NCI-H526 (cell line): ENCODE measurements around the gene ZNF568.

Experiments used
- DNase-seq, 2 experiments: peaks; one replicate each; lab custom pipeline; 2025; lab: John Stamatoyannopoulos, UW

The ZNF568 gene

DNA sequence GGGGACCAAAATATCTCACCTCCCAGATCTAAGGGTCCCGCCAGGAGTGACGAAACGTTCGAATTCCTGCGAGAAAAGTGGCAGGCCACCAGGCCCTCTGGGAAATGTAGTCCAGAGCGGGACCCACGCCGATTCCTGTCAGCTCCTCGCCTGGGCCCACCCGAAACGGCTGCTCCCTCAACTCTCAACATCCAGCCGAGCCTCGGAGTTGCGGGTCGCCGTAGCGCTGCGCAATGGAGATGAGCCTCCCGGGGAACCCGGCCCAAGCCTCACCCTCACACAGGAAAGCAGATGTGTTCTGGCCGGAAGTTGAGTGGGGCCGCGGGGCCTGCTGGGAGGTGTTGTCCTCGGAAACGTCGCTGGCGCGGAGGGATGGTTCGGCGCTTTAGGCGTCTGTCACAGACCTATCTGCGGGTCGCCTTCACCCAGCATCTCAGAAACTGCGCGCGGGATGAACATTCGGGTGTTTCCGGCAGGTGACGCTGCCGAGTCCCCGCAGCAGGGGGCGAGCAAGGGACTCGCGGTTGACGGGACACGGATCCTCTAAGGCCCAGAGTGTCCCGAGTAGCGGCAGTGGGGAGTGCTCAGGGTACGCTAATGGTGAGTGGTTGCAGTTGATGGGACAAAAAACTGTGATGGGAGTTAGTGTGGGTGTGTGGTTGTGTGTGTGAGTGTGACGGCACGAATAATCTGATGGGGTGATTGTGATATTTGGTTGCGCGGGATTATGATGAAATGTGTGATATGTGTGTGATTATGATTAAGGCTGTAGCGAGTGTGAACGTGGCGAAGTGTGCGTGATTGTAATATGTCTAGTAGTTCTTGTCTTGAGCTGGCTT, at the start of gene ZNF568, which contains the start of gene ZNF829:
Gene ZNF568, plus strand, starts transcription at position 341 of the 839 bp plus-strand sequence. CDS start 6,439 bp downstream, outside the sequence.
Gene ZNF829, minus strand, starts transcription at position 300 of the 839 bp plus-strand sequence. CDS start 1,124 bp downstream, outside the sequence.
- peak; percentile 90 to 98 for DNase-seq

GRCh38 chr19:36876993-36877938, 38.9 kb upstream of the ZNF568 start:
- DNase-seq: no peak

GRCh38 chr19:36891768-36892357, 24.3 kb upstream of the ZNF568 start:
- DNase-seq: no peak

- DNase-seq: no peak
Observed at GRCh38 chr19:36894849-36895383, 21.2 kb upstream of the ZNF568 start.

DNA sequence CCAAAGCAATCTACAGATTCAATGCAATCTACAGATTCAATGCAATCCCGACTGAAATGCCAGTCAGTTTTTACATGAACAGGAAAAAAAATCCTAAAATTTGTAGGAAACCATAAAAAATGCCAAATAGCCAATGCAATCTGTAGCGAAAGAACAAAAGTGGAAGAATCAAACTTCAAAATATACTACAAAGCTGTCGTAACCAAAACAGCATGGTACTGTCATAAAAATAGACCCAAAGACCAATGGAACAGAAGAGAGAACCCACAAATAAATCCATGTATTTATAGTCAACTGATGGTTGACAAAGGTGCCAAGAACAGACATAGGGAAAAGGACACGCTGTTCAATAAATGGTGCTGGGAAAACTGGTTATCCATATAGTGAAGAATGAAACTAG, 17.7 kb upstream of the ZNF568 start:
- no peak for DNase-seq

DNA sequence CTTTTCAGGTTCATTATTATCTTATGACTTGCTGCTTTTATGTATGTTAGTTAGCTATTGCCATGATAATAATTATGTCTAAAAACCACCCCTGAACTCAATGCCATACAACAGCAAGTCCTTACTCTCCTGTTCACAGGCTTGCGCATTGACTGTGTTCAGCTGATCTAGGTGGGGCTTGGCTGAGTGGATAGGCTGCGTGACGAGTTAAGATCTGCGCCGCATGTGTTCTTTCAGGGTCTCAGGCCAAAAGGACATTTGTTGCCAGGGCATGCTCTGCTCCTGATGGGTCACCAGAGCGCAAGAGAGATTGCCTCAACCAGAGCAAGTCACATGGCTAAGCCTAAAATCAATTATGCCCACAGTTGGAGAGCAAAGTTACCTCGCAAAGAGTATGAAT, 859 bp downstream of the ZNF568 start:
- DNase-seq: peak; percentile 24 to 45

- no peak for DNase-seq
Observed at GRCh38 chr19:36918090-36918489, 2.0 kb downstream of the ZNF568 start.

- no peak for DNase-seq
Observed at GRCh38 chr19:36931684-36932083, 15.6 kb downstream of the ZNF568 start.

DNA sequence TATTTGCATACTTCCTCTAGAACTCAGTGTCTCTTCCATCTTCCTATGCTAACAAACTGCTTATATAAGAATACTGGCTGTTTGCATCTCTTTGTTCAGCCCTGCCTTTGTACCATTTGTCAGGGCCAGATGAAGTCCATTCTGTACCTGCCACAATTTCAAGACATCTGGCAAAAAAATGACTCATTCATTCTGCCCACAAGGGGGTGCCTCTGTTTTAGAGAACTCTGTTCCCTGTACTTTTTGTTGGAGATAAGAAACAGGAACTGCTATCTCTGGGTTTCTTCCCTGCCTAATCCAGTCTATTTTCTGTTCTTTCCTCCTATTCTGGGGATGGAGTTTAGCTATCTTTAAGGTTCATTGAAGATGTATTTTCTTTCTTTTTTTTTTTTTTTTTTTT, 23.0 kb downstream of the ZNF568 start:
- DNase-seq: no peak

DNA sequence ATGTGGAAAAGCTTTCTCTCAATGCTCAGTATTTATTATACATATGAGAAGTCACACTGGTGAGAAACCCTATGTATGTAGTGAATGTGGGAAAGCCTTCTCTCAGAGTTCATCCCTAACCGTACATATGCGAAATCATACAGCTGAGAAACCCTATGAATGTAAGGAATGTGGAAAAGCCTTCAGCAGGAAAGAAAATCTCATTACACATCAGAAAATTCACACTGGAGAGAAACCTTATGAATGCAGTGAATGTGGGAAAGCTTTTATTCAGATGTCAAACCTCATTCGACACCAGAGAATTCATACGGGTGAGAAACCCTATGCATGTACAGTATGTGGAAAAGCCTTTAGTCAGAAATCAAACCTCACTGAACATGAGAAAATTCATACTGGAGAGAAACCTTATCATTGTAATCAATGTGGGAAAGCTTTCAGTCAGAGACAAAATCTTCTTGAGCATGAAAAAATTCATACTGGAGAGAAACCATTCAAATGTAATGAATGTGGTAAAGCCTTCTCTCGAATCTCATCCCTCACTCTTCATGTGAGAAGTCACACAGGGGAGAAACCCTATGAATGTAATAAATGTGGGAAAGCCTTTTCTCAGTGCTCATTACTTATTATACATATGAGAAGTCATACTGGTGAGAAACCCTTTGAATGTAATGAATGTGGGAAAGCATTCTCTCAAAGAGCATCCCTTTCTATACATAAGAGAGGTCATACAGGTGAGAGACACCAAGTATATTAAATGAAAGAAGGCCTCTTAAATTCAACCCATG, 34.4 kb downstream of the ZNF568 start:
- DNase-seq: no peak

DNA sequence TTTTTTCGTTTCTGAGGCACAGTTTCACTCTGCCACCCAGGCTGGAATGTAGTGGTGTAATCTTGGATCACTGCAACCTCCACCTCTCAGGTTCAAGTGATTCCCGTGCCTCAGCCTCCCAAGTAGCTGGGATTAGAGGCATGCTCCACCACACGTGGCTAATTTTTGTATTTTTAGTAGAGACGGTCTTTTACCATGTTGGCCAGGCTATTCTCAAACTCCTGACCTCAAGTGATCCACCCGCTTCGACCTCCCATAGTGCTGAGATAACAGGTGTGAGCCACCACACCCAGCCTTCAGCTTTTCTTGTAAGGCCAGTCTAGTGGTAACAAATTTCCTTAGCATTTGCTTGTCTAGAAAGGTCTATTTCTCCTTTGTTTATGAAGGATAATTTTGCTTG, 46.2 kb downstream of the ZNF568 start:
- no peak for DNase-seq

DNA sequence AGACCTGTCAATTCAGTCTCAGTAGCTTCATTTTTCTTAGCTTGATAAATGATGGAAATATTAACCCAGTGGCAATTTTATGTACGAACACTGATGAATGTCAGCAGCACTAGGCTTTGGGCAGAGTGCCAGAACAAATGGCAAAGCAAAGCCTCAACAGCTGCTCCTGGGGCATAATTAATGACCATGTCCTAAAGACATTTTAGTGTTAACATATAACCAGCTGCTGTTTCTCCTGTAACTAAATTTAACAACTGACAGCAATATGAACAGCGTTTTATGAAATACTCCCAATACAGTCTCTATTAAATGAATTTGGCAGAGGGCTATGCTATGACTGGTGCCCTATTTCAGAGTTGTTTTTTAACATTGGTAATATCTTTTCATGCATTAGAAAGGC, 47.1 kb downstream of the ZNF568 start:
- DNase-seq: no peak

- DNase-seq: no peak
Observed at GRCh38 chr19:36972571-36972970, 56.4 kb downstream of the ZNF568 start.

DNA sequence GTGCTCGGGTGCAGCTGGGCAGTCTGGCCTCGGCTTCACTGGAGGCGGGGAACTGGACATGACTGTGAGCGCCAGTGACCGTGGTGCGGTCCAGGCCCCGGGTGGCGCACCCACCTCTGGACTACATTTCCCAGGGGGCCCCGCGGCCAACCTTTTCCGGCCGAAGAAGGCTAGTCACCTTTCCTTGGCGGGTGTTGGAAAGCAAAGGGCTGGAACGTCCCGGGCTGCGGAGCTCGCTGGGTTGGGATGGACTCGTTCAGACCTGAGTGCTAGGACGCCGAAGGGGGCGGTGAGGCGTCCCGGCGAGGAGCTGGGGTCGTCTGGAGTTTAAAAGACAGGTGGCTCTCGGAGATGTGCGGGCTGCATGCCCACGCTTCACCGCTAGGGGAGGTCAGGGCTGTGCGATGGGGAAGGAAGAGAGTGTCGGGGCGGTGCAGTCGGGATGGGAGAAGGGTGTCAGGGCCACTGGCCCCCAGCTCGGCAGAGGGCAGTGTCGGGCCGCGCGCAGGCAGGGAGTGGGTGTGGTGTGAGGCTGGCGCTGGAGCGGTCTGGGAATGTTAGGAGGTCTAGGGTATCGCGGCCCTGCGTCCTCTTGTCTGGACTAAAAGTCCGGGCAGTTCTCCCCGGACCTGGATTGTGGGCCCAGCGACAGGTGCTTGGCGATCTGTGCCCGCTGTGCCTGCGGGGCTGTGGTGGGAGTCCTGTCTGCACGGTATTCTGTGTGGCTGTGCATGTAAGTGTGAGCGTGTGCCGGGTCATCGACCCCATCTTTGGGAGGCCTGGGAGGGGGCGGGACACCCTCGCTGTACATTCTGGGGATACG, 57.1 kb downstream of the ZNF568 start:
- DNase-seq: peak; percentile 79 to 92

GRCh38 chr19:36973844-36974195, 57.7 kb downstream of the ZNF568 start:
- DNase-seq: no peak

GRCh38 chr19:36986131-36986530, 70.0 kb downstream of the ZNF568 start:
- DNase-seq: no peak

- DNase-seq: no peak
Observed at GRCh38 chr19:36986601-36987000, 70.5 kb downstream of the ZNF568 start.

DNA sequence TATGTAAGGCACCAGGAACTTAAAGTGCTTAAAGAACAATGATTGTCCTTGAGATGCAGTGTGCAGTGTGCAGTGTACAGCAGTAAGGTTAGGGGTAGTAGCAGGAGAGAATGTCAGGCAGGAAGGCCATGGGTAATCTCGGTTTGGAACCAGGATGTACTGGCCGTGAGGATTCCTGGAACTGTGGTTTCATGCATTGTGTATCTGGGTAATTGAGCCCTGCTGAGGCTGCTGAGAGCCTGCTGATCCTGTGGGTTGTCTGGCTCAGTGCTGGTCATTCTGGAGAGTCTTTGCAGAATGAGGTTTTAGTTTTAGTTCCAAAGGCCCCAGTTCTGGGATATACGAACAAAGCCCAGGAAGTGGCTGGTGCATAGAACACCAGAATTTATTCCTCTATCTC, 71.0 kb downstream of the ZNF568 start:
- no peak for DNase-seq

- no peak for DNase-seq
Observed at GRCh38 chr19:36997152-36997842, 81.2 kb downstream of the ZNF568 start.

- no peak for DNase-seq
Observed at GRCh38 chr19:36997843-36998235, 81.7 kb downstream of the ZNF568 start.
